Activated T-cell treated with anti-CD3 and anti-CD28 coated beads, Interleukin-2, amount 50 U/mL, for 72 hours (primary cell): Measurements from ENCODE around the gene CFAP61. TPM values are rescaled to one million over a fixed set of nuclear protein-coding genes. Genes with fewer than 3 reads are reported as not detected.
"Not testable (repeated sequence)": the region's sequence is repeated elsewhere in the genome, so short reads cannot be mapped to it uniquely, and the experiment has no call there.

Source experiments
- ATAC-seq, 2 donors: fragments of 150-1000 bp; cut with Tn5 transposase; replicated peaks in 1 of 2; 2 replicates each; pipeline ENCODE4 v1.10.0; 2021; ENCODE audit warnings: moderate library complexity in 2 of 2, mild to moderate bottlenecking in 1 of 2
- DNase-seq, 2 donors: peaks; one replicate each; pipeline ENCODE4 v3.0.0; 2021 to 2022; ENCODE audit warnings: mixed read lengths in 1 of 2
- H3K27ac Mint-ChIP-seq: one replicate; pipeline ENCODE4 v1.8.0; 2022; ENCODE audit warnings: mild to moderate bottlenecking, moderate library complexity, mixed read lengths
- H3K27me3 Mint-ChIP-seq: one replicate; pipeline ENCODE4 v1.8.0; 2022; ENCODE audit warnings: low read depth, mixed read lengths
- H3K36me3 Mint-ChIP-seq, 2 donors: one replicate each; pipeline ENCODE4 v1.8.0; 2022; ENCODE audit warnings: mixed read lengths in 2 of 2, mild to moderate bottlenecking in 1 of 2; ENCODE audit not compliant: insufficient read depth in 2 of 2
- H3K4me1 Mint-ChIP-seq: one replicate; pipeline ENCODE4 v1.8.0; 2022; ENCODE audit warnings: low read depth, mixed read lengths
- H3K4me3 Mint-ChIP-seq, 2 donors: one replicate each; pipeline ENCODE4 v1.8.0; 2022; ENCODE audit warnings: mild to moderate bottlenecking in 2 of 2, mixed read lengths in 2 of 2, moderate library complexity in 2 of 2
- H3K9me3 Mint-ChIP-seq, 2 donors: one replicate each; pipeline ENCODE4 v1.8.0; 2022; ENCODE audit warnings: mixed read lengths in 2 of 2
- total RNA-seq, 2 donors: library from RNA; stranded (reverse); gene quantifications; one replicate each; pipeline ENCODE4 v1.2.3, GENCODE V29; 2022

Gene CFAP61
- total RNA-seq, 2 donors from 2014 or later = not detected

GRCh38 chr20:20228351-20228750 is 176.0 kb downstream of the CFAP61 start:
- Mint-ChIP-seq H3K4me3 (no peak overlapping the region), H3K36me3 (peaks cover 1 to 2% of the 10 kb centered on the region in 2 donors), H3K27ac (no peak overlapping the region), H3K27me3 (peaks cover 19% of the 10 kb centered on the region), H3K4me1 (no peaks in the 10 kb centered on the region), H3K9me3 (peaks cover 0 to 2% of the 10 kb centered on the region in 2 donors)
- no peak for DNase-seq
- no peak for ATAC-seq

DNA sequence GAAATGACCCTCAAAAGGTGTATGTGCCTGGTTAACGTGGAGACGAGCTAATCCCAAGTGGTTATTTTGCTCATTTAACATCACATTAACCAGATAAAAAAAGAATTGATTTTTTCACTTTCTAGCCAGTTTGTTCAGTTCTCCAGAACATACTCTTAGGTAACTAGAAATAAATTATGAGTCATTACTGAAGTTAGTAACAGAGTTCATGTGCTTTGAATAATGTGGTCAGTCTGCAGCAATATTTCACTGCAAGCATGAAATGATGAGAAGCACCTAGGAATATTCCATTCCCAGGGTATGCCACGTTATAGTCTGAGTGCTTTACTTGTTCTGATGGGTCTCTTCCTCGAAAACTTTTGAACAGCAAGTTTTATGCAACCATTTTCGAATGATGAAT is 177.3 kb downstream of the CFAP61 start:
- H3K4me3 Mint-ChIP-seq = no peak overlapping the region
- peaks cover 0 to 2% of the 10 kb centered on the region in 2 donors for H3K9me3 Mint-ChIP-seq
- DNase-seq (no peak), ATAC-seq (no peak)
- H3K36me3 Mint-ChIP-seq = peaks cover 1 to 2% of the 10 kb centered on the region in 2 donors
- H3K27me3 Mint-ChIP-seq = peaks cover 19% of the 10 kb centered on the region
- no peak overlapping the region for H3K27ac Mint-ChIP-seq
- H3K4me1 Mint-ChIP-seq = no peaks in the 10 kb centered on the region

DNA sequence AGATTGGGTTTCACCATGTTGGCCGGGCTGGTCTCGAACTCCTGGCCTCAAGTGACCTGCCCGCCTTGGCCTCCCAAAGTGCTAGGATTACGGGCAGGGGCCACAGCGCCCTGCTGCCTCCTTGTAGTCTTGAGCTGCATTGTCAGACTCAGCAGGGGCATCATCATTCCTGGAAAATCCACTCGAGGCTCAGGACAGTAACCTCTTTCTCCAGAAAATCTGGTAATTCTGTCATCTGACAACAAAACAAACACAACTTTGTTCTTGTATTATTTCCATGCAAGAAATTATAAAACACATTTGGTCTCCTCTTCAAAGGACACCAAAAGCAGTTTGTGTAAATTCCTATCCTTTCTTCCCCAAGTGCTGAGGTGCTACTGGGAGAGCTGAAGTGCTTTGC is 178.4 kb downstream of the CFAP61 start:
- DNase-seq (no peak), ATAC-seq (no peak)
- no peak overlapping the region for H3K4me3 Mint-ChIP-seq
- H3K36me3 Mint-ChIP-seq = peaks cover 1 to 2% of the 10 kb centered on the region in 2 donors
- H3K27ac Mint-ChIP-seq = no peak overlapping the region
- H3K27me3 Mint-ChIP-seq = peaks cover 19% of the 10 kb centered on the region
- no peaks in the 10 kb centered on the region for H3K4me1 Mint-ChIP-seq
- H3K9me3 Mint-ChIP-seq = peaks cover 0 to 2% of the 10 kb centered on the region in 2 donors

DNA sequence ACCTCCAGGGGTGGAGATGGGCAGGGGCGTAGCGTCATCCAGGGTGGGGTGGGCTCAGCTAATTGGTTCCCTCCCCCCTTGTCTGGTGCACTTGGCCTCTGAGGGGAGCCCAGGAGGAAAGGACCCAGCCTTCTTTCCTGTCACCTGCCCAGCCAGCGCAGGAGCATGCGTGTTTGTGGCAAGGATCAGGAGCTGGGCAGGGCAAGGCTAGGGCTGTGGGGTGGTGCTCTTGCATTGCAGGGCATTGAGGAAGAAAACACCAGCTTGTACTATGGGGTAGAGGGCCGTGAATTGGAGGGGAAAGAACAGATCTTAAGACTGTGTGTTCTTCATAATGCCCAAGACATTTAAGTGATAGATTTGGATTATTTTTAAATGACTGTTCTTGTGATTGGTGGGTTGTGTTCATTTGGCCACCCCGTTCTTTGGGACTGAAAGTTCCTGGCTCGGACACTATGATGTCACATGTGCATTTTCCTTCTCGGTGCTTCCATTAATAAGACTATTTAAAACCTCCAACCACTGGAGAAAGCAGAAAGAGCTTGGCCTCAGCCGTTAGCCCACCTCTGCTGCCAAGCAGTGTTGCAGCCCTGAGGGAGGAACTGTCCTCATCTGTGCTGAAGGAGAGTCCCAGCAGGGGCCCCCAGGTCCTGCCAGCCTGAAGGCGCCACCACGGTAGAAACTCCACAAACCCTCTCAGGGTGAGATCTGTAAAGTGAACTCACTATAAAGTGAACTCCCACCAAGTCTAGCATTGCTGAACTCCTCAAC is 179.4 kb downstream of the CFAP61 start:
- DNase-seq (no peak), ATAC-seq (no peak)
- Mint-ChIP-seq H3K27me3 (peaks cover 16% of the 10 kb centered on the region), H3K4me1 (no peaks in the 10 kb centered on the region), H3K9me3 (peaks cover 0 to under 1% of the 10 kb centered on the region in 2 donors), H3K27ac (no peak overlapping the region), H3K4me3 (no peak overlapping the region), H3K36me3 (peaks cover under 1% of the 10 kb centered on the region in 2 donors)

DNA sequence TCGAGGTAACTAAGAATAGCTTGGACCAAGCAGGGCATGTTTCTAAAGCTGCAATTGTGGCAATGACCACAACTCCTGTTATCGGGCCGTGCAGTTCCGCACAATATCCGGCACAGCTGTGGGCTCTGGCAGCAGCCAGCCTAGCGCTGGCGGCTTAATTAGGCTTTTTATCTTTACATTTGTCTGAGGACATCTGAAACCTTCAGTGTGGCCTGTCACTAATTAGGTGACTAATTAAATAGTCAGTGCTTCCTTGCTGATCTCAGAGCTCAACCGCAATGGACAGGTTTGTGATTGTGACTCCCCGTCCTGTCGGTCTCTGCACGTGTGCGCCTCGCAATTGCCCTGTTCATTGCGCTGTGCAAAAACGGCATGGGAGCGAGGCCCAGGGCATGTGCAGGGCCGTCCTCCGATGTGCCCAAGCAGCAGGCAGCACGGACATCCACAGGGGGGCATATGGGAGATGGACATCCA is 180.7 kb downstream of the CFAP61 start:
- H3K27ac Mint-ChIP-seq = no peak overlapping the region

GRCh38 chr20:20235681-20236080 is 183.3 kb downstream of the CFAP61 start:
- ATAC-seq = no peak
- Mint-ChIP-seq H3K36me3 (no peaks in the 10 kb centered on the region), H3K27me3 (peaks cover 14% of the 10 kb centered on the region), H3K27ac (no peak overlapping the region), H3K4me3 (no peak overlapping the region), H3K9me3 (no peaks in the 10 kb centered on the region), H3K4me1 (no peaks in the 10 kb centered on the region)
- DNase-seq = no peak

More for the DNA sequence above, 180.7 kb downstream of the CFAP61 start:
- ATAC-seq = no peak
- Mint-ChIP-seq H3K4me3 (no peak overlapping the region), H3K36me3 (no peaks in the 10 kb centered on the region), H3K27me3 (peaks cover 12% of the 10 kb centered on the region), H3K9me3 (no peaks in the 10 kb centered on the region), H3K4me1 (no peaks in the 10 kb centered on the region)
- DNase-seq = no peak

GRCh38 chr20:20237093-20237959 is 185.0 kb downstream of the CFAP61 start:
- DNase-seq = peak; percentile 23 to 25
- Mint-ChIP-seq H3K27ac (no peak overlapping the region), H3K4me1 (no peaks in the 10 kb centered on the region), H3K27me3 (peaks cover 9% of the 10 kb centered on the region), H3K36me3 (no peaks in the 10 kb centered on the region), H3K9me3 (no peaks in the 10 kb centered on the region), H3K4me3 (no peak overlapping the region)
- ATAC-seq = peak in 1 of 2 donors; percentile 43

- H3K9me3 Mint-ChIP-seq = peaks cover 0 to 7% of the 10 kb centered on the region in 2 donors
- no peaks in the 10 kb centered on the region for H3K4me1 Mint-ChIP-seq
- no peak overlapping the region for H3K27ac Mint-ChIP-seq
- H3K4me3 Mint-ChIP-seq = no peak overlapping the region
- peaks cover 0 to 3% of the 10 kb centered on the region in 2 donors for H3K36me3 Mint-ChIP-seq
- ATAC-seq (no peak), DNase-seq (no peak)
- peaks cover 13% of the 10 kb centered on the region for H3K27me3 Mint-ChIP-seq
Measured at GRCh38 chr20:20241976-20242375, 189.6 kb downstream of the CFAP61 start.

DNA sequence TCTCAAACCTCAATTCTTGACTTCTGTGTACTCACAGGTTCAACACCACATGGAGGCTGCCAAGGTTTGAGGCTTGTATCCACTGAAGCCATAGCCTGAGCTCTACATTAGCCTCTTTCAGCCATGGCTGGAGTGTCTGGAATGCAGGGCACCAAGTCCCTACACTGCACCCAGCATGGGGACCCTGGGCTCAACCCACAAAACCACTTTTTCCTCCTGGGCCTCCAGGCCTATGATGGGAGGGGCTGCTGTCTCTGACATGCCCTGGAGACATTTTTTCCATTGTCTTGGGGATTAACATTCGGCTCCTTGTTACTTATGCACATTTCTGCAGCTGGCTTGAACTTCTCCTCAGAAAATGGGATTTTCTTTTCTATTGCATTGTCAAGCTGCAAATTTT is 192.1 kb downstream of the CFAP61 start:
- not testable (repeated sequence) for H3K9me3 Mint-ChIP-seq, H3K36me3 Mint-ChIP-seq, H3K4me3 Mint-ChIP-seq, H3K4me1 Mint-ChIP-seq, DNase-seq, H3K27ac Mint-ChIP-seq, ATAC-seq
- H3K27me3 Mint-ChIP-seq = peaks cover 20% of the 10 kb centered on the region

DNA sequence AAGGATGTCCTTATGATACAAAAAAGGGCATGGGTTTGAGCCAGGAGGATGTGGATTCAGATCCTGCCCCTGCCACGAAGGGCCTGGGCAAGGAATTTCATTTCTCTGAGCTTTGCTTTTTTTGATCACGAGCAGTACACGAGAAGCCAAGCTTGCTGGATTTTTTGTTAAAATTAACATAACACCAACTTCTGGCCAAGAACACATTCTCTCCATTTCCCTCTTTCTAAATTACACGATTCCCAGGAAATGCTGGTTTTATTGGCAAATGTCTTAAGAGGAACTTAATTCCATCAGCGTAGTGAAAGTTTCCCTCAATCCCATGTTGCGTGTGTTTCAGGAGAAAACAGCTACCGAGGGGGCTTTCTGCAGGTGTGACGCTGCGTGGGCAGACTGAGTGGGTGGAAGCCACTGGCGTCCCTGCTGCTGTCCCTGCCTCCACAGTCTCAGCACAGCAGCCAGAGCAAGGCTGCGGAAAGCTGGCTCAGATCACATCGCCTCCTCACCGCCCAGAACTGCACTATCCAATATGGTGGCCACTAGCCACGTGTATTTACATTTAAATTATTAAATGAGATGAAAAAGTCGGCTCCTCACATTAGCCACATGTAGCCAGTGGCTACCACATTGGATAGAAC is 194.8 kb downstream of the CFAP61 start:
- no peak overlapping the region for H3K27ac Mint-ChIP-seq
- no peak for ATAC-seq
- peaks cover 0 to 7% of the 10 kb centered on the region in 2 donors for H3K9me3 Mint-ChIP-seq
- peaks cover 0 to 3% of the 10 kb centered on the region in 2 donors for H3K36me3 Mint-ChIP-seq
- H3K4me1 Mint-ChIP-seq = no peaks in the 10 kb centered on the region
- DNase-seq = no peak
- peaks cover 16% of the 10 kb centered on the region for H3K27me3 Mint-ChIP-seq
- no peak overlapping the region for H3K4me3 Mint-ChIP-seq

GRCh38 chr20:20248620-20249200 is 196.4 kb downstream of the CFAP61 start:
- H3K27me3 Mint-ChIP-seq = peaks cover 16% of the 10 kb centered on the region
- H3K4me1 Mint-ChIP-seq = no peaks in the 10 kb centered on the region
- DNase-seq (no peak), ATAC-seq (no peak)
- peaks cover 0 to 7% of the 10 kb centered on the region in 2 donors for H3K9me3 Mint-ChIP-seq
- H3K4me3 Mint-ChIP-seq = no peak overlapping the region
- peaks cover 0 to 3% of the 10 kb centered on the region in 2 donors for H3K36me3 Mint-ChIP-seq
- H3K27ac Mint-ChIP-seq = no peak overlapping the region

DNA sequence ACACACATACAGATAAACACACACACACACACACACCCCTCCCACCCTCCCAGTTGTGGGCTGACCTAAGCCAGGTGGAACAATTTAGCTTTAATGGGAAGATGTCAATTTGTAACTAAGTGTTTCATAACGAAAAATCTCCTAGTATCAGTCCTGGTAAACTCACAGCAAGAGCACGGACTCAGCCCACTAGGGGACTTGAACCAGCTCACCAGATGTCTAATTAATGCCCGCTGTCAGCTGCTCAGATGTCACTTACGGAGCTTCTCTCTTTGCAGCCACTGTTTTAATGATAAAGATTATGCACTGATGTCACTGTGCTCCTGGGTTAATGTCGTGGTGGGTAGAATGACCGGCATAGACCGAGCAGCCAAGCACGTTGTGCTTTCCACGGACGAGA is 199.0 kb downstream of the CFAP61 start:
- DNase-seq = no peak
- Mint-ChIP-seq H3K9me3 (no peaks in the 10 kb centered on the region), H3K4me1 (no peaks in the 10 kb centered on the region), H3K27ac (no peak overlapping the region), H3K27me3 (peaks cover 16% of the 10 kb centered on the region), H3K4me3 (no peak overlapping the region), H3K36me3 (no peaks in the 10 kb centered on the region)
- ATAC-seq = no peak
